SIG-M5 (cell line): ENCODE data around the gene MEPCE.

ENCODE experiments used
- DNase-seq: peaks from one replicate; lab custom pipeline; 2025; lab: John Stamatoyannopoulos, UW

MEPCE gene

DNA sequence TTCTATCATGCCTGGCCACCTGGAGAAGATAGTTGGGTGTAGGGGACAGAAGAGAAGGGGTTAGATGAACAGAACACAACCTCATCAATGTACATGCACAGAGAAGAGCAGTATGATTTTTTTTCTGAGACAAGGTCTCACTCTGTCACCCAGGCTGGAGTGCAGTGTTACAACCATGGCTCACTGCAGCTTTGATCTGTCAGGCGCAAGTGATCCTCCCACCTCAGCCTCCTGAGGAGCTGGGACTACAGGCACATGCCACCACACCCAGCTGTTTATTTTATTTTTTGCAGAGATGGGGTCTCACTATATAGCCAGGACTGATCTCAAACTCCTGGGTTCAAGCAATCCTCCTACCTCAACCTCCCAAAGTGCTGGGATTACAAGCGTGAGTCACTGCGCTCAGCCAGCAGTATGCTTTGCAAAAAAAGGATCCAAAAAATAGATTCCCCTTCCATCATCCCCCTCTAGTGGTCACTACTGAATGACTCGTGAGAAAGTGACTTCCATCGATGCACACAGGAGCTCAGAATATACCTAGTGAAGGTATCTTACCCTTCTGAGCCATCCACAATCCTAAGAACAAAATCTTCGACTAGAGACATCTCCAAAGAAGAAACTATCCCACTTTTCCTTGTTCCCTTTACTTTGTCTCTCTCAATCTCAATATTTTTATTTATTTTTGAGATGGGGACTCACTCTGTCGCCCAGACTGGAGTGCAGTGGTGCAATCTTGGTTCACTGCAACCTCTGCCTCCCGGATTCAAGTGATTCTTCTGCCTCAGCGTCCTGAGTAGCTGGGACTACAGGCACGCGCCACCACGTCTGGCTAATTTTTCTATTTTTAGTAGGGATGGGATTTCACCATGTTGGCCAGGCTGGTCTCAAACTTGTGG, 22.1 kb upstream of the MEPCE start:
- no peak for DNase-seq

DNA sequence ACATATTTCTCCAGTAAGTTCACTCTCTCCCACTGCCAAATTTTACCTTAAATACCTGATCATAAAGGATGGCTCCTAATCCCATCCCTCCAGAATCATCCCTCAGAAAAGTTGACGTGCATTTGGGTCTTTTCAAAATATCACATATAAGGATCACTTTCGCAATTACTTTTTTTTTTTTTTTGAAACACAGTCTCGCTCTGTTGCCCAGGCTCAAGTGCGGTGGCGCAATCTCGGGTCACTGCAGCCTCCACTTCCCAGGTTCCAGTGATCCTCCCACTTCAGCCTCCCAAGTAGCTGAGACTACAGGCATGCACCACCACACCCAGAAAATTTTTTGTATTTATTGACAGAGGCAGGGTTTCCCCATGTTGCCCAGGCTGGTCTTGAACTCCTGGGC, 18.5 kb upstream of the MEPCE start:
- no peak for DNase-seq

DNA sequence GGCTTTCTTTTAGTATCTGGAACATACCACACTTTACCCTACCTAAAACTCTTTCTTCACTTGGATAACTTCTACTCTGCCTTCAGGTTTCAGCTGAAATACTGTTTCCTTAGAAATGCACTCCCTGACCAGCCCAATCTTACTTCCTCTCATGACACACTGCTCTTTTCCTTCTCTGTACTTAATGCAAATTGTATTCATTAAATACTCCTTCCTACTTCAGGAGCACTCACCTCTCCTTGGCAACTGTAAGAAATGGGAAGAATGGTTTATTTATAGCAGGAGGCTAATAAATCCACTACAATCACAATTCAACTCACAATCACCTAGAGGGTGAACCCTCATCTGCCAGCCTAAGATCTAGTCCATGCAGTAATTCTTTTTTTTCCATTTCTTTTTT, 16.3 kb upstream of the MEPCE start:
- no peak for DNase-seq

- no peak for DNase-seq
Observed at GRCh38 chr7:100413889-100414288, 15.7 kb upstream of the MEPCE start.

DNA sequence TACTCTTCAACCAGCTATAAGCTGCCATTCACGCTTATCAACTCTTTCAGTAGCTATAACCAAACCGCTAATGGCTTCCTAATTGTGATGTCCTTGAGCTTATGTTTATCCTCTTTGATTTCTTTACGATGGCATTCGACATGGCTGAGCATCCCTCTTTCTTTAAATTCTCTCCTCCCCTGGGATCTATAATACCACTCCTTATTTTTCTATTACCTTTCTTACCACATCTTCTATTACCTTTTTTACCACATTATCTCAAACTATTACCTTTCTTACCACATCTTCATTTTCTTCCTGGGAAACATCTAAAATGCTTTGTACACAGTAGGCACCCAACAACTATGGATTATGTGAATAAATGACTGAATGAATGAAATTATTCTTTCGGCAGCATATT, 14.2 kb upstream of the MEPCE start:
- DNase-seq, result no peak

- no peak for DNase-seq
Observed at GRCh38 chr7:100418930-100419659, 10.5 kb upstream of the MEPCE start.

- DNase-seq, result no peak
Observed at GRCh38 chr7:100419660-100420226, 9.9 kb upstream of the MEPCE start.

DNA sequence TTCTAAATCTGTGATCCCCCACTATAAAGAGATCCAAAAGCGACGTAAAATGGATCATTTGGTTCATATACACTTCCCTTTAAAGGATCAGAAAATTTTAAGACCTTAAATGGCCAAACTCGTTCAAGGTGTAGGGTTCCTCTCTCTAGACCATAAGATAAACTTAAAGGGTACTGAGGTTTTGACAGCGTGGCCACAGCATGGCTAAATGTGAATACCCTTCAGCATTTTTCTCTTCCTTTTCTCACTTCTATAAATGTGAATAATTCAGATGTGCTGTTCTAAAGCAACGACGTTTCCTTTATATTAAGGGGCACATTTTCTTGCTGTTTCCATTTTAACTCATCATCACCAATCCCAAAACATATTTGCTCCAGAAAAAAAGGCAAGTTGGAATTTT, 6.3 kb upstream of the MEPCE start:
- DNase-seq, result no peak

- DNase-seq, result no peak
Observed at GRCh38 chr7:100425347-100425746, 4.3 kb upstream of the MEPCE start.

GRCh38 chr7:100426516-100426915, 3.1 kb upstream of the MEPCE start:
- DNase-seq, result no peak

GRCh38 chr7:100427762-100428198, 1.9 kb upstream of the MEPCE start:
- no peak for DNase-seq

- peak; percentile 83 for DNase-seq
Observed at GRCh38 chr7:100428199-100428966, 1.2 kb upstream of the MEPCE start, which contains the start of gene ZCWPW1. Gene ZCWPW1 (minus strand): TSS chr7:100428703. CDS start chr7:100420649, 8,054 bp downstream.

GRCh38 chr7:100428967-100429636, 529 bp upstream of the MEPCE start:
- peak; percentile 87 for DNase-seq

DNA sequence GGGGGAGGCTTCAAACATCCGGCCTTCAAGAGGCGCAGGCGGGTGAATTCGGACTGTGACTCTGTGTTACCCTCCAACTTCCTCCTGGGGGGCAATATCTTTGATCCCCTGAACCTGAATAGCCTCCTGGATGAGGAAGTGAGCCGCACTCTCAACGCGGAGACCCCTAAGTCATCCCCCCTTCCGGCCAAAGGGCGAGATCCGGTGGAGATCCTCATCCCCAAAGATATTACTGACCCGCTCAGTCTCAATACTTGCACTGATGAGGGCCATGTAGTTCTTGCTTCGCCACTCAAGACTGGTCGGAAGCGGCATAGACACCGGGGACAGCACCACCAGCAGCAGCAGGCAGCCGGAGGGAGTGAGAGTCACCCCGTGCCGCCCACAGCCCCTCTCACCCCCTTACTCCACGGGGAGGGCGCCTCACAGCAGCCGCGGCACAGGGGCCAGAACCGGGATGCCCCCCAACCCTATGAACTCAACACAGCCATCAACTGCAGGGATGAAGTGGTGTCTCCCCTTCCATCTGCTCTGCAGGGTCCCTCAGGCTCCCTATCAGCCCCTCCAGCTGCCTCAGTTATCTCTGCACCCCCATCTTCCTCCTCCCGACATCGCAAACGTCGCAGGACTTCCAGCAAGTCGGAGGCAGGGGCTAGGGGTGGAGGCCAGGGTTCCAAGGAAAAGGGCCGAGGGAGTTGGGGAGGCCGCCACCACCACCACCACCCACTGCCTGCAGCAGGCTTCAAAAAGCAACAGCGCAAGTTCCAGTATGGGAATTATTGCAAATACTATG, 1.1 kb downstream of the MEPCE start:
- DNase-seq, result no peak

DNA sequence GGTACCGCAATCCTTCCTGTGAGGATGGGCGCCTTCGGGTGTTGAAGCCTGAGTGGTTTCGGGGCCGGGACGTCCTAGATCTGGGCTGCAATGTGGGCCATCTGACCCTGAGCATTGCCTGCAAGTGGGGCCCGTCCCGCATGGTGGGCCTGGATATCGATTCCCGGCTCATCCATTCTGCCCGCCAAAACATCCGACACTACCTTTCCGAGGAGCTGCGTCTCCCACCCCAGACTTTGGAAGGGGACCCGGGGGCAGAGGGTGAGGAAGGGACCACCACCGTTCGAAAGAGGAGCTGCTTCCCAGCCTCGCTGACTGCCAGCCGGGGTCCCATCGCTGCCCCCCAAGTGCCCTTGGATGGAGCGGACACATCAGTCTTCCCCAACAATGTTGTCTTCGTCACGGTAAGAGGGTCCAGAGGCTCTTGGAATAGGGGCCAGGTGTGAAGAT, 1.7 kb downstream of the MEPCE start:
- DNase-seq, result no peak

DNA sequence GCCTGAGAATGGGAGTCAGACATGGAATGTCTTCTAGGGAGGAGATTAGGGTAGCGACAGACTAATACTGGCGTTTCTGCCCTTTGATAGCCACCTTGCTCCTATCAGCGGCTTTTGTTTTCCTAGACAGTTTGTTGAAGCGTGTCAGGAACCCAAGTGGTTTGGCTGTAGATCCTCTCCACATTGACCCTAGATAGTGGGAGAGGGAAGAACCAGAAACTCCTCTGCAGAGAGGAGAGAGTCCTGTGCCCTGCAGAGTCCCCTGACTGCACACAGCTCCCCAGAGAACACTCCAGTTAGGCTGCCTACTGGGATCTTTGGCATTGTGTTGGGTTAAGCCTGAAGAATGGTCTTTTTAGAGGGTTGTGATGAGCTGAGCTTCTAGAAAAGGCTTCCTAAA, 2.4 kb downstream of the MEPCE start:
- no peak for DNase-seq

DNA sequence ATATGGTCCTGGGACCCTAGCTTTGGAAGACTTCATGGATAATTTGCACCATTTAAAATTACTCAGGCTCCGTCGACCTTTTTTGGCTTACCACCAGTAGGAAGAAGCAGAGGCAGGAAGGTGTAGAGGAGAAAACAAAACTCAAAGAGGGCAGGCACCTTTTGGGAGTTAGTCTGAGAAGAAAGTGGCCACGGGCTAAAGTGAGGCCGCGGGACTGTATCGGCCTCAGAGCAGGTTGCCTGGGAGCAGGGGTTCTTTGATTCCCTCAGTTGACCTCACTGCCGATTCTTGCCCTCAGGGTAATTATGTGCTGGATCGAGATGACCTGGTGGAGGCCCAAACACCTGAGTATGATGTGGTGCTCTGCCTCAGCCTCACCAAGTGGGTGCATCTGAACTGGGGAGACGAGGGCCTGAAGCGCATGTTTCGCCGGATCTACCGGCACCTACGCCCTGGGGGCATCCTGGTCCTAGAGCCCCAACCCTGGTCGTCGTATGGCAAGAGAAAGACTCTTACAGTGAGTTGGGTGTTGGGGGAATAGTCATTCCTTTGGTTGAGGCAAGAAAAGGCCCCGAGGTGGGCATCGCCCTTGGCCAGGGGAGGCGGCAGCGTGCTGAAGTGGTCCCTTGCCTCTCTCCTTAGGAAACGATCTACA, 3.1 kb downstream of the MEPCE start:
- DNase-seq, result no peak

DNA sequence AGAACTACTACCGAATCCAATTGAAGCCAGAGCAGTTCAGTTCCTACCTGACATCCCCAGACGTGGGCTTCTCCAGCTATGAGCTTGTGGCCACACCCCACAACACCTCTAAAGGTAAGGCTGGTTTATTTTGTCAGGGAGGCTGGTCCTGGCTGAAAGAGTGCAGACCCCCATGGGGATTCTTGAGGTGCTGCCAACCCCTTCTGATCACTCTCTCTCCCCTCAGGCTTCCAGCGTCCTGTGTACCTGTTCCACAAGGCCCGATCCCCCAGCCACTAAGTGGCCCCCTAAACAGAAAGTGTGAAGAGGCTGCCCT, 3.6 kb downstream of the MEPCE start:
- no peak for DNase-seq

DNA sequence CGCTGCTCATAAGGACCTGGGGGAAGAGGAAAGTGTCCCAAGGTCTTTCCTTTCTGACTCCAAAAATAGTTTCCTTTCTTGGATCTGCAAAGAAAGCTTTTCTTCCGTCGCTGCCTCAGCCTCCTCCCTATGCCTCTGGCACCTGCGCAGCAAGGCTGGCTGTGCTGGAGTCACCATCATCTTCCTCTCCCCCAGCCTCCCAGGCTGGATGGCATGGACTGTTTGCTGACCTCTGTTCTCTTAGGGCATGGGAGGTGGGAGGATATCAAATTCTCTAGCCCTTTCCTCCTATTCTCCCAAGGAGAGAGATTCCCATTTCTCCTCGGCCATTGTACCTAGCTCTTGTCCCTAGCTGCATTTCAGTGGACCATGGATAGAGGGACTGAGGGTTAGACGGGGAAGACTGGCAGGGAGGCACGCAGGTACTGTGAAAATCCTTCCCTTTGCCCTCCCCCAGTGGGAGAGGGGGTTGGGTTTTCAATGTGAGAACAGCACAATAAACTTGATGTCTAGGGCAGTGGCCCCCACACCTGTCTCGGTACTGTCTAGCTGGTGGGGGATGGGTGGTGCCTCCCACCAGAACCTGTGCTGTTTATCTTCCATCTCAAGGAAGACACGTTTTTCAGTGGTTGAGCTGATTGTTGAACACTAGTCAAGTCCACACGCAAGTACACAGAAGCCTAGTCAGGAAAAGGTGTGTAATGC, 4.1 kb downstream of the MEPCE start:
- DNase-seq, result no peak
